ENCODE data around the gene STX1B.
A peak's percentile ranks its signal among the peaks of the same experiment; 100 is the strongest.

The STX1B gene

DNA sequence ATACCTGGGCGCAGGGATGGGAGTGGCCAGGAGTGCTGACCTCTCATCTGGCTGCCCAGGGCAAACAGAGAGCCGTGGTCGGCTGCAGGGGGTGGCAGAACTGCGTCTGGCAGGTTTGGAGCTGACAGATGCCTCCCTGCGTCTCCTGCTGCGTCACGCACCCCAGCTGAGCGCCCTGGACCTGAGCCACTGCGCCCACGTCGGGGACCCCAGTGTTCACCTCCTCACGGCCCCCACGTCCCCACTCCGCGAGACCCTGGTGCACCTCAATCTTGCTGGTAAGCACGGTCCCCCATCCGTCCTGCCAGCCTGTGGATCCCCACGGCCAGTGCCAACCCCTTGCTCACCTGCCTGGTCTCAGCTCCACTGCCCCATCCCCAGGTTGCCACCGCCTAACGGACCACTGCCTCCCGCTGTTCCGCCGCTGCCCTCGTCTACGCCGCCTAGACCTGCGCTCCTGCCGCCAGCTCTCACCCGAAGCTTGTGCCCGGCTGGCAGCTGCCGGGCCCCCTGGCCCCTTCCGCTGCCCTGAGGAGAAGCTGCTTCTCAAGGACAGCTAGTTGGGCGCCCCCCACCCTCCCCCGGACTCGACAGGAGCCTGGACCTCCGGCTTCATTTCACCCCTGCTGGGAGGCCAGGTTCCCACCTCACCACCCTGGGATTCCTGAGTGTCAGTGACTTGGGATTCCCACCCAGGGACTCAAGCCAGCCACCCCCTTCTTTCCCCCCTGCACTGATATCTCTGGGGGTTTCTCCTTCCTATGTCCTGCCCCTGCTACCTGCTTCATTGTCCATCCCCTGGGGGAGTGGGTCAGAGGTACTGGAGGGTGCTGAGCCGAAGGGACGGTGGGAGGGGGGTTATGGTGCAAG is 63.5 kb downstream of the STX1B start:
- no peak overlapping the region for H3K4me3 ChIP-seq (ENCODE audit: low read depth, low read length)
- no peak overlapping the region for H3K4ac ChIP-seq (ENCODE audit: low read depth, low read length)
- no peak overlapping the region for H2BK120ac ChIP-seq (ENCODE audit: insufficient read depth, low read length, poor library complexity)
- no peak overlapping the region for H3K23ac ChIP-seq (ENCODE audit: low read length)
- no peak overlapping the region for H2AK5ac ChIP-seq (ENCODE audit: low read length)
- H3K9me3 ChIP-seq (ENCODE audit: insufficient read depth, low read depth, low read length) = no peaks in the 10 kb centered on the region
- H3K27ac ChIP-seq (ENCODE audit: low read depth, low read length) = no peak overlapping the region
- no peak overlapping the region for H3K9ac ChIP-seq (ENCODE audit: low read length)
- peaks cover 2% of the 10 kb centered on the region for H3K79me2 ChIP-seq (ENCODE audit: control insufficient read depth, insufficient read depth, low read length, poor library complexity)
- H3K4me1 ChIP-seq (ENCODE audit: control insufficient read depth in 1 of 2, insufficient read depth in 2 of 2, low read length in 2 of 2) = peaks cover 15 to 20% of the 10 kb centered on the region in 2 experiments
- peaks cover 32 to 35% of the 10 kb centered on the region in 2 experiments for H3K36me3 ChIP-seq (ENCODE audit: control insufficient read depth in 1 of 2, insufficient read depth in 2 of 2, low read length in 2 of 2)
- H4K12ac ChIP-seq (ENCODE audit: low read depth, low read length) = no peak overlapping the region
- no peaks in the 10 kb centered on the region for H3K27me3 ChIP-seq (ENCODE audit: insufficient read depth, low read length)
- H2BK5ac ChIP-seq (ENCODE audit: low read depth, low read length, poor library complexity) = no peak overlapping the region
- WGBS (ENCODE audit: extremely low coverage, insufficient coverage, insufficient read length) = no CpG with 5 or more reads among the region's 38 CpGs
- H3K18ac ChIP-seq (ENCODE audit: low read length) = no peak overlapping the region
- no peak overlapping the region for H3K4me2 ChIP-seq (ENCODE audit: low read length)
- H3K14ac ChIP-seq (ENCODE audit: low read length) = no peak overlapping the region
- H3K79me1 ChIP-seq (ENCODE audit: low read length) = peaks cover 15% of the 10 kb centered on the region
- H2AFZ ChIP-seq (ENCODE audit: insufficient read depth, low read length, poor library complexity) = no peak overlapping the region
- no peak overlapping the region for H4K8ac ChIP-seq (ENCODE audit: low read depth, low read length)
- no peak overlapping the region for H4K91ac ChIP-seq (ENCODE audit: low read depth, low read length)
- H2BK12ac ChIP-seq (ENCODE audit: low read length) = no peak overlapping the region
- DNase-seq = no peak

DNA sequence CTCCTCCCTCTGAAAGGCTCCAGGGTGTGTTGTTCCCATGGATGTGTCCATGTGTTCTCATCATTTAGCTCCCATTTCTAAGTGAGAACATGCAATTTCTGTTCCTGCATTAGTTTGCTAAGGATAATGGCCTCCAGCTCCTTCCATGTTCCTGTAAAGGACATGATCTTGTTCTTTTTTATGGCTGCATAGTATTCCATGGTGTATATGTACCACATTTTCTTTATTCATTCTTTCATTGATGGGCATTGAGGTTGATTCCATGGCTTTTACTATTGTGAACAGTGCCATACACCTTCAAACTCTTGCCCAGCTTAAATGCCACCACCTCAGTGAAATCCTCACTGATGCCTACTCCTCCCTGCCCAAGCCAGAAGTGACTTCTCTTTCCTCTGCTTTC is 66.1 kb downstream of the STX1B start:
- H3K4me2 ChIP-seq (ENCODE audit: low read length) = no peak overlapping the region
- no peak for DNase-seq
- no peak overlapping the region for H2AK5ac ChIP-seq (ENCODE audit: low read length)
- no peak overlapping the region for H2BK5ac ChIP-seq (ENCODE audit: low read depth, low read length, poor library complexity)
- H3K4me3 ChIP-seq (ENCODE audit: low read depth, low read length) = no peak overlapping the region
- H4K12ac ChIP-seq (ENCODE audit: low read depth, low read length) = no peak overlapping the region
- peaks cover 2% of the 10 kb centered on the region for H3K79me2 ChIP-seq (ENCODE audit: control insufficient read depth, insufficient read depth, low read length, poor library complexity)
- no peak overlapping the region for H4K8ac ChIP-seq (ENCODE audit: low read depth, low read length)
- no peak overlapping the region for H3K18ac ChIP-seq (ENCODE audit: low read length)
- H3K36me3 ChIP-seq (ENCODE audit: control insufficient read depth in 1 of 2, insufficient read depth in 2 of 2, low read length in 2 of 2) = peaks cover 43 to 44% of the 10 kb centered on the region in 2 experiments
- no peak overlapping the region for H3K9ac ChIP-seq (ENCODE audit: low read length)
- H3K27me3 ChIP-seq (ENCODE audit: insufficient read depth, low read length) = no peaks in the 10 kb centered on the region
- no peak overlapping the region for H3K14ac ChIP-seq (ENCODE audit: low read length)
- no peak overlapping the region for H2AFZ ChIP-seq (ENCODE audit: insufficient read depth, low read length, poor library complexity)
- no peak overlapping the region for H3K27ac ChIP-seq (ENCODE audit: low read depth, low read length)
- H3K4ac ChIP-seq (ENCODE audit: low read depth, low read length) = no peak overlapping the region
- H3K79me1 ChIP-seq (ENCODE audit: low read length) = peaks cover 11% of the 10 kb centered on the region
- no peaks in the 10 kb centered on the region for H3K9me3 ChIP-seq (ENCODE audit: insufficient read depth, low read depth, low read length)
- no peak overlapping the region for H2BK12ac ChIP-seq (ENCODE audit: low read length)
- no peak overlapping the region for H4K91ac ChIP-seq (ENCODE audit: low read depth, low read length)
- peaks cover 5% of the 10 kb centered on the region in 2 experiments for H3K4me1 ChIP-seq (ENCODE audit: control insufficient read depth in 1 of 2, insufficient read depth in 2 of 2, low read length in 2 of 2)
- no peak overlapping the region for H3K23ac ChIP-seq (ENCODE audit: low read length)
- no peak overlapping the region for H2BK120ac ChIP-seq (ENCODE audit: insufficient read depth, low read length, poor library complexity)

DNA sequence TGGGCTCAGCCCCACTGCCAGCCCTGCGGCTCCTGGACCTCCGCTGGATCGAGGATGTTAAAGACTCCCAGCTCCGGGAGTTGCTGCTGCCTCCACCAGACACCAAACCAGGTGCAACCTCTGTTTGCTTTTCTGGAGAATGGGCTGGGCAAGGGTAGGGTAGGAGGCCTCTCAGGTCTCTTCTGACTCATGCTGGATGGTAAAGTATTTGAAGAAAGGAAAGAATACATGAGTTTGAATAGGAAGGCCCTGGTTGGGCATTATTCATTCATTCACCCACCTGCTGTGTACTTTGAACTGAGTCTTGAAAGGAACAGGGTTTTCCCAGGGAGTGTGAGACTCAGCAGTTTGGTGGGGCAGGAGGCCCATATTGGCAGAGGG is 68.0 kb downstream of the STX1B start:
- H3K27ac ChIP-seq (ENCODE audit: low read depth, low read length) = no peak overlapping the region
- no CpG with 5 or more reads among the region's 4 CpGs for WGBS (ENCODE audit: extremely low coverage, insufficient coverage, insufficient read length)
- H3K9me3 ChIP-seq (ENCODE audit: insufficient read depth, low read depth, low read length) = no peaks in the 10 kb centered on the region
- no peak for DNase-seq
- H3K27me3 ChIP-seq (ENCODE audit: insufficient read depth, low read length) = no peaks in the 10 kb centered on the region
- no peak overlapping the region for H2AK5ac ChIP-seq (ENCODE audit: low read length)
- no peak overlapping the region for H3K23ac ChIP-seq (ENCODE audit: low read length)
- no peak overlapping the region for H2BK12ac ChIP-seq (ENCODE audit: low read length)
- no peaks in the 10 kb centered on the region for H3K79me1 ChIP-seq (ENCODE audit: low read length)
- H3K14ac ChIP-seq (ENCODE audit: low read length) = no peak overlapping the region
- no peak overlapping the region for H3K9ac ChIP-seq (ENCODE audit: low read length)
- no peak overlapping the region for H3K18ac ChIP-seq (ENCODE audit: low read length)
- no peaks in the 10 kb centered on the region for H3K79me2 ChIP-seq (ENCODE audit: control insufficient read depth, insufficient read depth, low read length, poor library complexity)
- H3K4ac ChIP-seq (ENCODE audit: low read depth, low read length) = no peak overlapping the region
- no peak overlapping the region for H3K4me2 ChIP-seq (ENCODE audit: low read length)
- H4K8ac ChIP-seq (ENCODE audit: low read depth, low read length) = no peak overlapping the region
- no peak overlapping the region for H4K12ac ChIP-seq (ENCODE audit: low read depth, low read length)
- H3K36me3 ChIP-seq (ENCODE audit: control insufficient read depth in 1 of 2, insufficient read depth in 2 of 2, low read length in 2 of 2) = peaks cover 43 to 44% of the 10 kb centered on the region in 2 experiments
- no peak overlapping the region for H2BK5ac ChIP-seq (ENCODE audit: low read depth, low read length, poor library complexity)
- H2BK120ac ChIP-seq (ENCODE audit: insufficient read depth, low read length, poor library complexity) = no peak overlapping the region
- no peak overlapping the region for H3K4me3 ChIP-seq (ENCODE audit: low read depth, low read length)
- no peaks in the 10 kb centered on the region for H3K4me1 ChIP-seq (ENCODE audit: control insufficient read depth in 1 of 2, insufficient read depth in 2 of 2, low read length in 2 of 2)
- no peak overlapping the region for H2AFZ ChIP-seq (ENCODE audit: insufficient read depth, low read length, poor library complexity)
- H4K91ac ChIP-seq (ENCODE audit: low read depth, low read length) = no peak overlapping the region

DNA sequence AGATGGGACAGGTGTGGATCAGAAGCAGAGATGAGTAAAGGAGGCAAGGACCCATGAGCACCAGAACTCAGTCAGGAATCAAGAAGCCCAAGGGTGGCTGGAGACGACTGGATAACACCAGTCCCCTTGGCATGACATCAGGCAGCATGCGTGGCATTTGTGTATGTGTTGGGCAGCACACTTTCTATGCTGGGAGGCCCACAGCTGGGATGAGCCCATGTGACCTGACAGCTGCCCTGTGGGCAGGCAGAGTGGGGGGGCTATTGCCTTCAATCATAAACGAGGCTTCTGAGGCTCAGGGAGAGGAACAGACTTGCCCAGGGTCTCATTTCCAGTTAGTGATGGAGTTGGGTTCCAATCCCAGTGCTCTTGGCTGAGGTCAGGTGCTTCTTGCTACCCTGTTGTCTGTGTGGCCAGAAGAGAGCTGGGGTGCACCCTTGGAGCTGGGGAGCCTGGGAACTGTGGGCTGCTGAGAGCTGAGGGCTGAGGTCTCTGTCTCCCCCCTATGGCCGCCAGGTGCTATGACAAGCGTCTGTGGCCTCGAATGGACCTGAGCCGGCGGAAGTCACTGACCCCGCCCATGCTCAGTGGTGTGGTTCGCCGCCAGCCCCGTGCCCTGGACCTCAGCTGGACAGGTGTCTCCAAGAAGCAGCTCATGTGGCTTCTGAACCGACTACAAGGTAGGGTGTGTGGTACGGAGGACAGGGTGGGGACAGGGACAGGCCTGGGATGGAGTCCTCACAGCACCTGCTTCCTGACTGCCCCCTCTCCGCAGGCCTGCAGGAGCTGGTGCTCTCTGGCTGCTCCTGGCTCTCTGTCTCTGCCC is 68.6 kb downstream of the STX1B start:
- Histone ChIP-seq H3K9me3 (ENCODE audit: insufficient read depth, low read depth, low read length) (no peaks in the 10 kb centered on the region), H3K23ac (ENCODE audit: low read length) (no peak overlapping the region), H3K4me2 (ENCODE audit: low read length) (no peak overlapping the region), H3K18ac (ENCODE audit: low read length) (no peak overlapping the region), H2BK12ac (ENCODE audit: low read length) (no peak overlapping the region), H3K27ac (ENCODE audit: low read depth, low read length) (no peak overlapping the region), H2BK120ac (ENCODE audit: insufficient read depth, low read length, poor library complexity) (no peak overlapping the region), H2AK5ac (ENCODE audit: low read length) (no peak overlapping the region), H3K36me3 (ENCODE audit: control insufficient read depth in 1 of 2, insufficient read depth in 2 of 2, low read length in 2 of 2) (peaks cover 42 to 44% of the 10 kb centered on the region in 2 experiments), H3K79me1 (ENCODE audit: low read length) (no peaks in the 10 kb centered on the region), H3K4me3 (ENCODE audit: low read depth, low read length) (no peak overlapping the region), H3K27me3 (ENCODE audit: insufficient read depth, low read length) (no peaks in the 10 kb centered on the region), H3K79me2 (ENCODE audit: control insufficient read depth, insufficient read depth, low read length, poor library complexity) (no peaks in the 10 kb centered on the region), H4K91ac (ENCODE audit: low read depth, low read length) (no peak overlapping the region), H3K4ac (ENCODE audit: low read depth, low read length) (no peak overlapping the region), H4K12ac (ENCODE audit: low read depth, low read length) (no peak overlapping the region), H4K8ac (ENCODE audit: low read depth, low read length) (no peak overlapping the region), H3K4me1 (ENCODE audit: control insufficient read depth in 1 of 2, insufficient read depth in 2 of 2, low read length in 2 of 2) (no peaks in the 10 kb centered on the region), H3K14ac (ENCODE audit: low read length) (no peak overlapping the region), H3K9ac (ENCODE audit: low read length) (no peak overlapping the region), H2AFZ (ENCODE audit: insufficient read depth, low read length, poor library complexity) (no peak overlapping the region), H2BK5ac (ENCODE audit: low read depth, low read length, poor library complexity) (no peak overlapping the region)
- DNase-seq = peak; percentile 48 to 74
- no CpG with 5 or more reads among the region's 15 CpGs for WGBS (ENCODE audit: extremely low coverage, insufficient coverage, insufficient read length)
